ENCODE data around the gene GLS.

The GLS gene

GRCh38 chr2:190835303-190835930 lies 45.2 kb upstream of the GLS start:
- Histone ChIP-seq H3K9me3 (ENCODE audit: control insufficient read depth, insufficient read depth, low read depth, low read length) (no peaks in the 10 kb centered on the region), H3K27ac (ENCODE audit: extremely low read depth, low read depth, low read length) (no peak overlapping the region), H3K4me1 (ENCODE audit: control insufficient read depth, insufficient read depth, low read length) (no peaks in the 10 kb centered on the region), H3K4me3 (ENCODE audit: low read depth, low read length) (no peak overlapping the region), H3K36me3 (ENCODE audit: control insufficient read depth in 2 of 2, insufficient read depth in 1 of 2, low read length in 2 of 2) (no peaks in the 10 kb centered on the region)
- TF ChIP-seq OSR2 (tag by site-specific recombination; IDR thresholded peaks at IDR 0.05) (no peak), ZNF112 (tag by site-specific recombination; IDR thresholded peaks at IDR 0.05) (no peak)
- CTCF ChIA-PET: interaction anchor here (0.7 to 1.5 kb wide), 5 partner anchors 13 to 497 kb away, joined by 3 to 5 read pairs (median 3); no protein-coding TSS in a partner anchor
- POLR2A ChIA-PET: no interaction called here

DNA sequence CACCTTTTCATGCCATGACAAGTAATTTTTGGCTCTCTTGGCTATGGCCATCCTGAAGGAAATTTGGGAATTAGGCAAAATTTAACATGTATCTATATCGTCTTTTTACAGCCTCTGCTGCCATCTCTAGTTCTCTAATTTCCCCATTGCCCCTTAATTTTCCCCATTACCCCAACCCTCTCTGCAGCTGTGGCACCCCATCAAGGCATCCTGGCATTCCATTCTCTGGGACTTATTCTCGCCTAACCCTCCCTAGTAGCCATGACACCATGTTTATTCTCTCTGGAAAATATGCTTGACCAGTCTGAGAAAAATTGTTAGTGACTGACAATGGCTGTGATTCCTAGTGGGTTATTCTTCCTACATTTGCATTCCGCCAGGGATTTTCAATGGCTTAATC lies 43.9 kb upstream of the GLS start:
- Histone ChIP-seq H3K4me1 (ENCODE audit: control insufficient read depth, insufficient read depth, low read length) (peaks cover 7% of the 10 kb centered on the region; the same call in 1 of the 2 replicates), H3K9me3 (ENCODE audit: control insufficient read depth, insufficient read depth, low read depth, low read length) (no peaks in the 10 kb centered on the region), H3K27ac (ENCODE audit: extremely low read depth, low read depth, low read length) (no peak overlapping the region), H3K4me3 (ENCODE audit: low read depth, low read length) (no peak overlapping the region), H3K36me3 (ENCODE audit: control insufficient read depth in 2 of 2, insufficient read depth in 1 of 2, low read length in 2 of 2) (no peaks in the 10 kb centered on the region)
- no peak for TF ChIP-seq ZNF140 (tag by site-specific recombination; IDR thresholded peaks at IDR 0.05)
- no peak for TF ChIP-seq ZNF148 (tag by site-specific recombination; IDR thresholded peaks at IDR 0.05; ENCODE audit: borderline replicate concordance)
- no peak for TF ChIP-seq ZNF174 (tag by site-specific recombination; IDR thresholded peaks at IDR 0.05)
- no peak for TF ChIP-seq ZNF571 (tag by site-specific recombination; IDR thresholded peaks at IDR 0.05)
- TF ChIP-seq, protein P1, sequence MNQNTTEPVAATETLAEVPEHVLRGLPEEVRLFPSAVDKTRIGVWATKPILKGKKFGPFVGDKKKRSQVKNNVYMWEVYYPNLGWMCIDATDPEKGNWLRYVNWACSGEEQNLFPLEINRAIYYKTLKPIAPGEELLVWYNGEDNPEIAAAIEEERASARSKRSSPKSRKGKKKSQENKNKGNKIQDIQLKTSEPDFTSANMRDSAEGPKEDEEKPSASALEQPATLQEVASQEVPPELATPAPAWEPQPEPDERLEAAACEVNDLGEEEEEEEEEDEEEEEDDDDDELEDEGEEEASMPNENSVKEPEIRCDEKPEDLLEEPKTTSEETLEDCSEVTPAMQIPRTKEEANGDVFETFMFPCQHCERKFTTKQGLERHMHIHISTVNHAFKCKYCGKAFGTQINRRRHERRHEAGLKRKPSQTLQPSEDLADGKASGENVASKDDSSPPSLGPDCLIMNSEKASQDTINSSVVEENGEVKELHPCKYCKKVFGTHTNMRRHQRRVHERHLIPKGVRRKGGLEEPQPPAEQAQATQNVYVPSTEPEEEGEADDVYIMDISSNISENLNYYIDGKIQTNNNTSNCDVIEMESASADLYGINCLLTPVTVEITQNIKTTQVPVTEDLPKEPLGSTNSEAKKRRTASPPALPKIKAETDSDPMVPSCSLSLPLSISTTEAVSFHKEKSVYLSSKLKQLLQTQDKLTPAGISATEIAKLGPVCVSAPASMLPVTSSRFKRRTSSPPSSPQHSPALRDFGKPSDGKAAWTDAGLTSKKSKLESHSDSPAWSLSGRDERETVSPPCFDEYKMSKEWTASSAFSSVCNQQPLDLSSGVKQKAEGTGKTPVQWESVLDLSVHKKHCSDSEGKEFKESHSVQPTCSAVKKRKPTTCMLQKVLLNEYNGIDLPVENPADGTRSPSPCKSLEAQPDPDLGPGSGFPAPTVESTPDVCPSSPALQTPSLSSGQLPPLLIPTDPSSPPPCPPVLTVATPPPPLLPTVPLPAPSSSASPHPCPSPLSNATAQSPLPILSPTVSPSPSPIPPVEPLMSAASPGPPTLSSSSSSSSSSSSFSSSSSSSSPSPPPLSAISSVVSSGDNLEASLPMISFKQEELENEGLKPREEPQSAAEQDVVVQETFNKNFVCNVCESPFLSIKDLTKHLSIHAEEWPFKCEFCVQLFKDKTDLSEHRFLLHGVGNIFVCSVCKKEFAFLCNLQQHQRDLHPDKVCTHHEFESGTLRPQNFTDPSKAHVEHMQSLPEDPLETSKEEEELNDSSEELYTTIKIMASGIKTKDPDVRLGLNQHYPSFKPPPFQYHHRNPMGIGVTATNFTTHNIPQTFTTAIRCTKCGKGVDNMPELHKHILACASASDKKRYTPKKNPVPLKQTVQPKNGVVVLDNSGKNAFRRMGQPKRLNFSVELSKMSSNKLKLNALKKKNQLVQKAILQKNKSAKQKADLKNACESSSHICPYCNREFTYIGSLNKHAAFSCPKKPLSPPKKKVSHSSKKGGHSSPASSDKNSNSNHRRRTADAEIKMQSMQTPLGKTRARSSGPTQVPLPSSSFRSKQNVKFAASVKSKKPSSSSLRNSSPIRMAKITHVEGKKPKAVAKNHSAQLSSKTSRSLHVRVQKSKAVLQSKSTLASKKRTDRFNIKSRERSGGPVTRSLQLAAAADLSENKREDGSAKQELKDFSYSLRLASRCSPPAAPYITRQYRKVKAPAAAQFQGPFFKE (tag by site-specific recombination; IDR thresholded peaks at IDR 0.05; ENCODE audit: borderline replicate concordance): no peak
- TF ChIP-seq ZNF354C (tag by site-specific recombination; IDR thresholded peaks at IDR 0.05; ENCODE audit: borderline replicate concordance, low read depth): no peak
- TF ChIP-seq ZNF175 (tag by site-specific recombination; IDR thresholded peaks at IDR 0.05): no peak
- TF ChIP-seq, protein P2, sequence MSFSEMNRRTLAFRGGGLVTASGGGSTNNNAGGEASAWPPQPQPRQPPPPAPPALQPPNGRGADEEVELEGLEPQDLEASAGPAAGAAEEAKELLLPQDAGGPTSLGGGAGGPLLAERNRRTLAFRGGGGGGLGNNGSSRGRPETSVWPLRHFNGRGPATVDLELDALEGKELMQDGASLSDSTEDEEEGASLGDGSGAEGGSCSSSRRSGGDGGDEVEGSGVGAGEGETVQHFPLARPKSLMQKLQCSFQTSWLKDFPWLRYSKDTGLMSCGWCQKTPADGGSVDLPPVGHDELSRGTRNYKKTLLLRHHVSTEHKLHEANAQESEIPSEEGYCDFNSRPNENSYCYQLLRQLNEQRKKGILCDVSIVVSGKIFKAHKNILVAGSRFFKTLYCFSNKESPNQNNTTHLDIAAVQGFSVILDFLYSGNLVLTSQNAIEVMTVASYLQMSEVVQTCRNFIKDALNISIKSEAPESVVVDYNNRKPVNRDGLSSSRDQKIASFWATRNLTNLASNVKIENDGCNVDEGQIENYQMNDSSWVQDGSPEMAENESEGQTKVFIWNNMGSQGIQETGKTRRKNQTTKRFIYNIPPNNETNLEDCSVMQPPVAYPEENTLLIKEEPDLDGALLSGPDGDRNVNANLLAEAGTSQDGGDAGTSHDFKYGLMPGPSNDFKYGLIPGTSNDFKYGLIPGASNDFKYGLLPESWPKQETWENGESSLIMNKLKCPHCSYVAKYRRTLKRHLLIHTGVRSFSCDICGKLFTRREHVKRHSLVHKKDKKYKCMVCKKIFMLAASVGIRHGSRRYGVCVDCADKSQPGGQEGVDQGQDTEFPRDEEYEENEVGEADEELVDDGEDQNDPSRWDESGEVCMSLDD (tag by site-specific recombination; IDR thresholded peaks at IDR 0.05): no peak
- no peak for TF ChIP-seq ZFP3 (tag by site-specific recombination; IDR thresholded peaks at IDR 0.05; ENCODE audit: low read depth)
- TF ChIP-seq ZNF114 (tag by site-specific recombination; IDR thresholded peaks at IDR 0.05): no peak
- no peak for TF ChIP-seq PRDM1 (tag by site-specific recombination; IDR thresholded peaks at IDR 0.05)
- no peak for TF ChIP-seq ZNF658 (tag by site-specific recombination; IDR thresholded peaks at IDR 0.05)
- no peak for TF ChIP-seq ZNF211 (tag by site-specific recombination; IDR thresholded peaks at IDR 0.05; ENCODE audit: low read depth)
- no peak for TF ChIP-seq ZEB2 (tag by site-specific recombination; IDR thresholded peaks at IDR 0.05)
- POLR2A ChIA-PET: no interaction called here
- CTCF ChIA-PET: interaction anchor here (0.9 to 3.5 kb wide), 2 partner anchors 14 to 33 kb away, joined by 3 to 13 read pairs; no protein-coding TSS in a partner anchor

Data from HEK293 (cell line).